CD4-positive, alpha-beta T cell treated with Interleukin-6 for 4 hours (primary cell): Measurements from ENCODE around the gene ZFP42.
"Not testable (repeated sequence)": the region's sequence is repeated elsewhere in the genome, so short reads cannot be mapped to it uniquely, and the experiment has no call there.

ENCODE experiments used
- DNase-seq: peaks from one replicate; pipeline ENCODE4 v3.0.0-alpha.2; 2020; ENCODE audit warnings: mixed read lengths

The ZFP42 gene

DNA sequence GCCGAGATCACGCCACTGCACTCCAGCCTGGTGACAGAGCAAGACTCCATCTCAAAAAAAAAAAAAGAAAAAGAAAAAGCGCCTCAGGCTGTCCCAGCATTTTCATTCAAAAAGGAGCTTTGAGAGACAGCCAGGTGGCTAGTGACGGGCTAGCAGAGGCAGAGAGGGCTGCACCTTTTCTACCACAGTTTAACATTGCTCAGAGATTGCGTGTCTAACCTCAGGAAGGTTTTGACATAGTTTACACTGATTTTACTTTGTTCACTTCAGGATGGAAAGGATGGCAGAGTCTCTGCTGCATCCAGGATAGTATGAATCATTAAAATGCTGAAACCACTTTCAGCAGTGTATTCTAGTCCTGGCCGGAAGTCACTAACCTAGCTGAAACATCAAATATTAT lies 28.1 kb downstream of the ZFP42 start:
- no peak for DNase-seq

DNA sequence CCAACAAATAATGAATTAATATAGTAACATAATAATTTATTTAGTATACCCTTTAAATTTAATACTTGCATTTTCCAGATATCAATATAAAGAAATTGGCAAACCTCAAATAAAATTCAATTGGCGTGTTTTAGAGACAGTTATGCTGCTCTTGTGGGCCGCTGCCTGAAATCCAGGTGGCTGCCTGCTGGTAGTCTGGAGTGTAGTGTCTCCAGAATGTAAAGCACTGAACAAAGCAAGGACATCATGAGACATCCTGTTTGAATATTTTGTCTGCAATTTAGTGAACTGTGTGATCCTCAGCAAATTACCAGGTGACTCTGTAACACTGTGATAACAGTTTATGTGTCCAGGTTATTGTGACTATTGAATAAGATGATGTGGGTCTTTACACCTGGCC lies 29.9 kb downstream of the ZFP42 start:
- no peak for DNase-seq

DNA sequence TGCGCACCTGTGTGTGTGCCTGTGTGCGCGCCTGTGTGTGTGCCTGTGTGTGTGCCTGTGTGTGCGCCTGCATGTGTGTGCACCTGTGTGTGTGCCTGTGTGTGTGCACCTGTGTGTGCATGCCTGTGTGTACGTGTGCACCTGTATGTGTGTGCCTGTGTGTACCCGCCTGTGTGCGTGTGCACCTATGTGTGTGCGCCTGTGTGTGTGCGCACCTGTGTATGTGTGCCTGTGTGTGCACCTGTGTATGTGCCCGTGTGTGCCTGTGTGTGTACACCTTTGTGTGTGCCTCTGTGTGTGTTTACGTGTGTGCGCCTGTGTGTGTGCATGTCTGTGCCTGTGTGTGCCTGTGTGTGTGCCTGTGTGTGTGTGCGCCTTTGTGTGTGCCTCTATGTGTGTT lies 33.5 kb downstream of the ZFP42 start:
- no peak for DNase-seq

DNA sequence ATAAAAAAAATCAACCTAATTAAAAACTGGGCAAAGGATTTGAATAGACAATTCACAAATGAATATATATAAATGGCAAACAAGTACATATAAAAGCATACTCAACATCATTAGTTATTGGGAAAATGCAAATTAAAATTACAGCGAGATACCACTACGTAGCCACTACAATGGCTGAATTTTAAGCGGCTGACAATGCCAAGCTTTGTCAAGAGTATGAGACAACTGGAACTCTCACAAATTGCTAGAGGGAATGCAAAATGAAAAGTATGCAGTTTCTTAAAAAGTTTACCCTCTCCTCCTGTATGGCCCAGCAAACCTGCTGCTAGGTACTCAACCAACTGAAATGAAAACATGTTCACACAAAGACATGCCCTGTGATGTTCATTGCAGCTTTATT lies 34.8 kb downstream of the ZFP42 start:
- DNase-seq: no peak

DNA sequence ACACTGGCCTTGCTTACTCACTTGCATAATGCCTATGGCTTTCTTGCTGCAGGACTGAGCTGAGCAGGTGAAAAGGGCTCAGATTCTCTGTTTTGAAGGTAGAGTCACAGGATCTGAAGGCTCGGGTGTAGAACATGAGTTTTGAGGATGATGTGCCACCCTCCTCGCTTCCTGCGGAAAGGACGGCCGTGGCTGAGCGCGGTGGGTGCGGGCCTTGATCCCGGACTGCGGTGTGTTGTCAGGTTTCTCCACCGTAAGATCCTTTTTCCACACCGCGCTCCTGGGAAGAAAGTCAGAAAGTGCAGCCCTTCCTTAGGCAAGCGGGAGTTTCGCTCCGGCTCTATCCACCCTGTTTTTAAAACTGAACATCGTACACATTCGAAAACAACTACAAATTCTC lies 36.2 kb downstream of the ZFP42 start:
- DNase-seq: no peak

DNA sequence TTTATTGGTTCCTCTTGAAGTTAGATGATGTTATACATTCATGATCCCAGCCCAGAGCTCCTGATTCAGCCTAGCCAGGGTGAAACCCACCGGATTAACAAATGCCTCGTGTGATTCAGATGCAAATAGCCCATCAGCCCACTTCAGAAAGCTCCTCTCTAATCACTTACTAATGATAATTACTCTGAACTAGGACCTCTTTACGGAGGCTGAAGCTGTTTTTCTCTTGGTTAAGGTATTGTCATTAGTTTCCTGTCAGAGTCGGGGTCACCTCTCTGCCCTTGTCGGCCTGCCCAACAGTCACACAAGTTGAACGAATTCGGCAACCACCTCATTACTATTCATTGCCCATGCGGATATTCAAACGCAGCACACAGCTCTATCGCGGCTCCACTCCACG lies 36.6 kb downstream of the ZFP42 start:
- no peak for DNase-seq

DNA sequence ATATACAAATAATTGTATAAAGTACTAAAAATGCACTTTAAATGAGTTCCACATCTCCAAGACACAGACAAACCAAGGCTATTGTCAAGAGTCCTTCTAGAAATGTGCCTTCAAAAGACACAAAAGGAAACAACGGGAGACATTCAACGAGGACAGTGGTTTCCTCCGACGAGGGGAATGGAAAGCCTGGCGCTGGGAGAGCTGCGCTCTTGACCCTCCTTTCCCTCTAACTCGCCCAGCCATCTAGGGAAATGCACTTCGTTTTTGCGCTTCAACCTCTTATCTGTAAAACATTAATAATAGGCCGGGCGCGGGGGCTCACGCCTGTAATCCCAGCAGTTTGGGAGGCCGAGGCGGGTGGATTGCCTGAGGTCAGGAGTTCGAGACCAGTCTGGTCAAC lies 37.0 kb downstream of the ZFP42 start:
- no peak for DNase-seq

DNA sequence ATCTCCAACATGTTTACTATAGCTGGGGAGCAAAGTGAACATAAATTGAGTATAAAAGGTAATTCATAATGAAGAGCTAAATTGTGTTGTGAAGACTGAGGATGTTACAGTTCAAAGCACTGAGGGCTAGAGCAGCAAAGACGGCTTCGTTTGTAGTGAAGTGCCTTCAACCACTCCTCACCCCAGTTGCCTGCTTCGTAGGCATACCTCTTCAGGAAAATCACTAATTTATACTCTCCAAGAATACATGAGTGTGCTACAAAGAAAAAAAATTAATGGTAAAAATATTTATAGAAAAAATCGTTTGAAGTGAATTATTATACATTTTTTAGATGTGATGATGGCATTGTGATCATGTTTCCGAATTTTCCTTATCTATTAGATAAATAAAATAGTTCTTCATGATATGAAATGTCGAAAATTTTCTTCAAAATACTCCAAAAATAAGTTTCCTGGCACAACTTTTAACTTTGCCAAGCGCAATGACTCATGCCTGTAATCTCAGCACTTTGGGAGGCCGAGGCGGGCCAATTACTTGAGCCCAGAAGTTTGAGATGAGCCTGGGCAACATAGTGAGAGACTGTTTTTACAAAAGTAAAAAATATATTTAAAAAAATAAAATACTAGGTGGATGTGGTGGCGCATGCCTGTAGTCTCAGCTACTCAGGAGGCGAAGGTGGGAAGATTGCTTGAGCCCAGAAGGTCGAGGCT lies 41.6 kb downstream of the ZFP42 start:
- no peak for DNase-seq

DNA sequence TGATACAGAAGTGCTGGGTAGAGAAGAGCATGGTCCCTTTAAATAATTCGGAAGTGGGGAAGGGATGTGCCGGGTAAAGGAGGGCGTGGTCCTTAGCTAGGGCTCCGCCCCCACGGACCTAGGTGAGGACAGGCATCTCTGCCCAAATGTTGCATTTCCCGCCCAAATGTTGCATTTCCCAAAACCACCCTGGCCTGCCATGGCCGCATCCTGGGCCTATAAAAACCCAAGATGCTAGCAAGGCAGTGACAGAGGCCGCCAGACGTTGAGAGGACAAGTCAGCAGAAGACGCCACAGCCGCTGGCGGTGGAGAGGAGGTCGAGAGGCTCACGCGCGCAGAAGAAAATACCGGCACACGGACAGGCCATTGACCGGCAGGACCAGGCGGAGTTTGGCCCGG lies 46.1 kb downstream of the ZFP42 start:
- DNase-seq: no peak

DNA sequence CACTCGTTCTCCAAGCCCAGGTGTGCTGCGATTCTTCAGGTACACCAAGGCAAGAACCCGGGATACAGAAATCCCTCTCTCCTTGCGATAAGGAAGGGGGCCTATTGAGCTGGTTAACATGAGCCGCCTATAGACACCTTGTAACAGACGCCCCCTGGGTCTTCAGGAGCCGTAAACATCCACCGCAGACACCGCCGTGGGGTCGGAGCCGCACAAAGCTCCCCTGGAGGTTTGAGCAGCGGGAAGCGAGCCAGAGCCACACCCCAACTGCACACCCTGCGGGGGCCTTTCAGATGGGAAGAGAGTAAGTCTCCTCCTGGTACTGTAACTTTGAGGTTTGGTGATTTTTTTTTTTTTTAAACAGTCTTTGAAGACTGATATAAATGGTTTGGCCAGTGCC lies 46.6 kb downstream of the ZFP42 start:
- no peak for DNase-seq

DNA sequence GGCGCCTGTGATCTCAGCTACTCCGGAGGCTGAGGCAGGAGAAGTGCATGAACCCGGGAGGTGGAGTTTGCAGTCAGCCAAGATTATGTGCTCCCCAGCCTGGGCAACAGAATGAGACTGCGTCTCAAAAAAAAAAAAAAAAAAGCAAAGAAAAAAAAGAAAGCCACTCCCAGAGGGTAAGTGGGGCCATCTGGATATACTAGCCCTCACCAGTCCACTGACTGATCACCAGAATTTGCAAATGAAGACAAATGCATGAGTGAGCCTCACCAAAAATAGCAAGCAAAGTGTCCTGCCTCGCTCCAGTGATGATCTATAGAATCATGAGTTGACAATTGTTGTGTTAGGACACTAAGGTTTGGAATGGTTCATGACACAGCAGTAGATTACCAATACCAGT lies 47.6 kb downstream of the ZFP42 start:
- no peak for DNase-seq

DNA sequence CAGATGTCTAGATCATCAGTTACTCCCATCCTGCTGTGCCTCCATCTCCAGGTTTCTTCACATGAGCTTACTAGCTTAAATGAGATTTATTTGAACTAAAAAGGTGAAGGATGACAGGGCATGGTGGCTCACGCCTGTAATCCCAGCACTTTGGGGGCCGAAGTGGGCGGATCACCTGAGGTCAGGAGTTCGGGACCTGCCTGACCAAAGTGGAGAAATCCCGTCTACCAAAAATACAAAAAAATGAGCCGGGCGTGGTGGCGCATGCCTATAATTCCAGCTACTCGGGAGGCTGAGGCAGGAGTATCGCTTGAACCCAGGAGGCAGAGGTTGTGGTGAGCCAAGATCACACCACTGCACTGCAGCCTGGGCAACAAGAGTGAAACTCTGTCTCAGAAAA lies 49.9 kb downstream of the ZFP42 start:
- not testable (repeated sequence) for DNase-seq

DNA sequence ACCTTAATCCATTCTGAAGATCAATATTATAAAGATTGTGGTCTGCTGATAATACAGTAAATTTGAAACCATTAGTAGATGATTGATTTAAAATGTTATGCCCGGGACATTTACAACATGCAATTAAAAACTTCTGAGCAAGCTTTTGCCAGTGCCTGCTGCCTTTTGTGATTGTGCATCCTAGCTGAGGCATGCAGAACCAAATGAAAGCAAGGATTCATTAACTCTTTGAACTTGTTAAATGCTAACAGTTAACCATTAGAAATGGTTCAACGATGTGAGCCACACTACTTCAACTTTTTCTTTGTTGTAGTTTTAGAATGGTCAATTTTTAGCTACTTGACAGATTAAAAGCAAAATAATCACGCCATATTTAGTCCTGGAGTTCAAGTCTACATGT lies 51.1 kb downstream of the ZFP42 start:
- DNase-seq: no peak

DNA sequence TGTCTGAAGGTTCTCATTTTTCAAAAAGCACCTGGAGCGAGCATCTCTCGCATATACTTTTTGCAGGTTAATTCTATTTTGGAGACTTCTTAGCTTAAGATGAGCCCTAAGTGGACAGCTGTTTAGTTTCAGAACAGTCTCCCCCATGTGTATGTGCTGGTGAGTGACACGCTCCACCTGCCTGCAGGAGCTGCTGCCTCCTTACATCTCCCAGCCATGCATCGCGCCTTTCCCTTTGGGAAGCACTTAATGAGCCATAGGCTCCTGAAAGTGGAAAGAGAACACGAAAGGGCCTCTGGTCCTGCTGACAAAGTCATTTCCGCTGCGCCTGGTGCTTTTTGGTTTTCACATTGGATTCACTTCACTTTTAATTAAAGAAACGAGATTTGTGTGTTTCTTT lies 57.7 kb downstream of the ZFP42 start:
- no peak for DNase-seq
